ENCODE data around the gene CCL7.

CCL7 gene

DNA sequence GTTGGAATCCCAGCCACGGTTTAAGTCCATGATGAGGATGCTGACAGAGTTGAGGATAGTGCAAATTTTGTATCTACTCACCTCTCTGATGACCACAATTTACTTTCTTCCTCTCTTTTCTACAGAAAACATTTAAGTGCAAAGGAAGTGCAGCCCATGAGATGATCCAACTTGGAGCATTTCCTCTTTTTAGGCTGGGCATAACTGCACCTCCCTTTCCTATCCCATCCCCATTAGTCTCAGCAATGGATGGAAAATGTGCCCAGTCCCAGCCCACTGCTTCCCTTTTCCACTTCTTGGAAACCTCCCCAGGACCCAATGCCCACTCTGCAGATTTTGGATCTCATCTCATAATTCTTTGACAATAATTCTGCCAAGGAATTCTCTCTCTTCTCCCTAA is 32.6 kb downstream of the CCL7 start:
- Histone ChIP-seq H3K27me3 (no peaks in the 10 kb centered on the region), H4K20me1 (no peaks in the 10 kb centered on the region), H3K4me1 (peaks cover 9 to 93% (median 30%) of the 10 kb centered on the region in 10 experiments; a peak in 17 of 20 replicates), H3K9ac (no peak overlapping the region), H3K4me2 (peak overlapping the region in 4 of 11 experiments; percentile 27 to 83 (median 72); a peak in 7 of 22 replicates), H3K4me3 (no peak overlapping the region), H3K36me3 (no peaks in the 10 kb centered on the region), H3K27ac (no peak overlapping the region), H3K9me3 (replicated peaks in 1 of 11) (no peaks in the 10 kb centered on the region; a peak in 1 of 22 replicates)
- no peak for TF ChIP-seq Cebpa-rat (IDR thresholded peaks at IDR 0.05)

- peaks cover 9 to 100% (median 40%) of the 10 kb centered on the region in 10 experiments; a peak in 17 of 20 replicates for H3K4me1 ChIP-seq
- H3K4me2 ChIP-seq: peak overlapping the region in 3 of 11 experiments; percentile 70 to 83 (median 81); a peak in 3 of 22 replicates
- no peak for TF ChIP-seq Cebpa-rat (IDR thresholded peaks at IDR 0.05)
- no peak overlapping the region for H3K9ac ChIP-seq
- H3K27me3 ChIP-seq: no peaks in the 10 kb centered on the region
- no peaks in the 10 kb centered on the region for H4K20me1 ChIP-seq
- H3K36me3 ChIP-seq: no peaks in the 10 kb centered on the region
- no peak overlapping the region for H3K4me3 ChIP-seq
- H3K27ac ChIP-seq: no peak overlapping the region
- no peaks in the 10 kb centered on the region; a peak in 1 of 22 replicates for H3K9me3 ChIP-seq (replicated peaks in 1 of 11)
Observed at GRCh38 chr17:34303606-34304005, 33.6 kb downstream of the CCL7 start.

- H3K27ac ChIP-seq: peak overlapping the region in 5 of 11 experiments; percentile 6 to 75 (median 22); a peak in 5 of 22 replicates
- H4K20me1 ChIP-seq: no peaks in the 10 kb centered on the region
- no peak overlapping the region for H3K4me3 ChIP-seq
- TF ChIP-seq Cebpa-rat (IDR thresholded peaks at IDR 0.05): no peak
- H3K9me3 ChIP-seq (replicated peaks in 1 of 11): no peaks in the 10 kb centered on the region
- no peaks in the 10 kb centered on the region for H3K27me3 ChIP-seq
- H3K36me3 ChIP-seq: no peaks in the 10 kb centered on the region
- peaks cover 1 to 100% (median 37%) of the 10 kb centered on the region in 10 experiments; a peak in 16 of 20 replicates for H3K4me1 ChIP-seq
- peak overlapping the region in 3 of 11 experiments; percentile 77 to 83 (median 81); a peak in 5 of 22 replicates for H3K4me2 ChIP-seq
- no peak overlapping the region for H3K9ac ChIP-seq
Observed at GRCh38 chr17:34305061-34305460, 35.0 kb downstream of the CCL7 start.

DNA sequence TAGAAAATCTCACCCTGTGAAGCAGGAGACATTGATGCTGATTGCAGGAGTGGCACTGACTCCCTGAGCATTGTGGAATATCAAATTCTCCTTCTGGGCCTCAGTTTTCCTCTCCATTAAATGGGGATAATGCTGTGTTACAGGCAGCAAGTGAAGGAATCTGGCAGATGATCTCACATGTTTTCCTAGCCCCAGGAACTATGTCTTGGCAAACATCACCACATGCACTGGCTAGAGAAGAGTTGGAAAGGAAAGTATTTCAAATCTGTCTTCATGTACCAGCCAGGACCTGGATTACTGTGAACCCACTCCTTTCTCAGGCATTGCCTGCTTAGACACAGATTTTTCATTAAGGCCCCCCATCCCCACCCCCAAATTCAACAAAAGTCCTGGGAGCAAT is 35.6 kb downstream of the CCL7 start:
- H3K9me3 ChIP-seq (replicated peaks in 1 of 11): no peaks in the 10 kb centered on the region
- no peak overlapping the region for H3K9ac ChIP-seq
- no peaks in the 10 kb centered on the region for H3K27me3 ChIP-seq
- H4K20me1 ChIP-seq: no peaks in the 10 kb centered on the region
- peaks cover 0 to 98% (median 34%) of the 10 kb centered on the region in 10 experiments; a peak in 14 of 20 replicates for H3K4me1 ChIP-seq
- H3K4me2 ChIP-seq: peak overlapping the region in 4 of 11 experiments; percentile 71 to 83 (median 79); a peak in 7 of 22 replicates
- peak overlapping the region in 5 of 11 experiments; percentile 6 to 75 (median 62); a peak in 5 of 22 replicates for H3K27ac ChIP-seq
- no peak for TF ChIP-seq Cebpa-rat (IDR thresholded peaks at IDR 0.05)
- H3K36me3 ChIP-seq: no peaks in the 10 kb centered on the region
- H3K4me3 ChIP-seq: no peak overlapping the region

DNA sequence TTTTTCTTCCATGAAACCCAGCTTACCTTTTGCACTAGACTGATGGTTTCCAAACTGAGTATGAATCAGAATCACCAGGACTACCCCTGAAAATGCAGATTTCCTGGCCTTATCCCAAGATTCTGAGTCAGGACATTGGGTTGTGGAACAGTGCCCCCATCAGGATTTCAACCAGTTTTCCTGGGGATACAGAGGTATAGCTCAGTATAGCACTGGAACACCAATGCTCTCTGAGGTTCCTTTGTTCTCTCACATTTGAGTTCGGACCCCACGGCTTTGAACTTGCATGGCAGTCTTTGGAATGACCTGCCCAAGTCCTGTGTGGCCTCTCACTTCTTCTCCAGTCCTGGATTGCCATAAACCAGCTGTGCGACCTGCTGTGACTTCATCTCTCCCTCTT is 36.4 kb downstream of the CCL7 start:
- TF ChIP-seq Cebpa-rat (IDR thresholded peaks at IDR 0.05): no peak
- Histone ChIP-seq H3K9me3 (replicated peaks in 1 of 11) (no peaks in the 10 kb centered on the region), H3K27me3 (no peaks in the 10 kb centered on the region), H3K9ac (peak overlapping the region in 5 of 11 experiments; percentile 7 to 54 (median 45); a peak in 3 of 22 replicates), H3K4me3 (no peak overlapping the region), H4K20me1 (no peaks in the 10 kb centered on the region), H3K4me1 (peaks cover 0 to 98% (median 33%) of the 10 kb centered on the region in 10 experiments; a peak in 14 of 20 replicates), H3K27ac (peak overlapping the region in 10 of 11 experiments; percentile 4 to 75 (median 59); a peak in 18 of 22 replicates), H3K36me3 (no peaks in the 10 kb centered on the region), H3K4me2 (peak overlapping the region in 8 of 11 experiments; percentile 40 to 83 (median 70); a peak in 14 of 22 replicates)

DNA sequence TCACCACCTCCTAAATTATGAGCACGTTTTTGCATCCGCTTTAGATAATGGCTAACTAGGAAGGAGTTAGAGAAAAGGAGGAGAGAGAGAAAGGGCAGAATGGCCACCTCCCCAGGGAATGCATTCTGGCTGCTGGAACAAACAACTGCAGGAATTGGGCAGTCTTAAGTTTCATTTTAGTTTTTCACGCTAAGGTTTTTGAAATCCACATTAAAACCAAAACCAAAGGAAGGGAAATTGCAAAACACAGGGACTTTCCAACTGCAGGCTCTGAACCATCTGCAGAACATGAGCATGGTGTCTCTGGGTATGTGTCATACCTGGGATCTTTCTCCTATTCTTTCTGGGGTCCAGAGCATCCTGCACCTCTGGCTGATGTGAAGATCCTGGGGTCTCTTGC is 37.1 kb downstream of the CCL7 start:
- peak overlapping the region in 5 of 11 experiments; percentile 7 to 54 (median 45); a peak in 4 of 22 replicates for H3K9ac ChIP-seq
- peak in 4 of 11 experiments; percentile 28 to 67 (median 38); a peak in 4 of 22 replicates for TF ChIP-seq Cebpa-rat (IDR thresholded peaks at IDR 0.05)
- no peaks in the 10 kb centered on the region for H3K36me3 ChIP-seq
- peaks cover 0 to 96% (median 33%) of the 10 kb centered on the region in 10 experiments; a peak in 14 of 20 replicates for H3K4me1 ChIP-seq
- peak overlapping the region in 10 of 11 experiments; percentile 34 to 75 (median 59); a peak in 18 of 22 replicates for H3K27ac ChIP-seq
- no peaks in the 10 kb centered on the region for H3K9me3 ChIP-seq (replicated peaks in 1 of 11)
- peak overlapping the region; percentile 2 to 83 (median 67); a peak in 16 of 22 replicates for H3K4me2 ChIP-seq
- H3K27me3 ChIP-seq: no peaks in the 10 kb centered on the region
- no peaks in the 10 kb centered on the region for H4K20me1 ChIP-seq
- 0 out of 20 replicates have a peak overlapping the region, but pooled peaks of 1 of the 10 experiments have one; percentile 2 for H3K4me3 ChIP-seq

DNA sequence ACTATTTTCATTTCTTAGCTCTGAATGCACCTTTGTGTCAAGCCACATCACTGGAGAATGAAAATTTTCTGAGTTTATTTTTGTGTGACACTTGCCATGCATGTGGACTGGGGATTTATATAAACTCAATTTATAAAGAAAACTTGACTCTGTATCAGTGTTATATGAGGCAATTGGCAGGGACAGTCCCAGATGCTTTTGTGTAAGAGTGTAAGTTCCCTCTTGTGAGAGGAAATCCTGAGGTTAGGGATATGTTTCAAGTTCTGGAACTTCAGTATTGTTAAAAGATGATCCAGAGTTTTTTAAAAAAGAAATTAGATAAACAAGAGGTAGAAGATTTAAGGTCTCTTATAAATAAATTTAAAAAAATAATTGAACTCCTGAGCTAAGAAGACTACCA is 38.4 kb downstream of the CCL7 start:
- Histone ChIP-seq H3K9me3 (replicated peaks in 1 of 11) (no peaks in the 10 kb centered on the region), H3K4me1 (peaks cover 0 to 96% (median 33%) of the 10 kb centered on the region in 10 experiments; a peak in 14 of 20 replicates), H3K4me2 (peak overlapping the region in 7 of 11 experiments; percentile 58 to 83 (median 71); a peak in 13 of 22 replicates), H3K27ac (peak overlapping the region in 9 of 11 experiments; percentile 38 to 75 (median 56); a peak in 14 of 22 replicates), H4K20me1 (no peaks in the 10 kb centered on the region), H3K27me3 (no peaks in the 10 kb centered on the region), H3K4me3 (no peak overlapping the region), H3K9ac (peak overlapping the region in 3 of 11 experiments; percentile 46 to 54 (median 51); a peak in 5 of 22 replicates), H3K36me3 (no peaks in the 10 kb centered on the region)
- TF ChIP-seq Cebpa-rat (IDR thresholded peaks at IDR 0.05): no peak

- Histone ChIP-seq H3K27ac (0 out of 22 replicates have a peak overlapping the region, but pooled peaks of 1 of the 11 experiments have one; percentile 21), H3K36me3 (no peaks in the 10 kb centered on the region), H4K20me1 (no peaks in the 10 kb centered on the region), H3K9me3 (replicated peaks in 1 of 11) (no peaks in the 10 kb centered on the region), H3K9ac (no peak overlapping the region), H3K4me1 (peaks cover 0 to 95% (median 46%) of the 10 kb centered on the region in 10 experiments; a peak in 16 of 20 replicates), H3K4me2 (peak overlapping the region in 2 of 11 experiments; percentile 10 to 15; a peak in 2 of 22 replicates), H3K27me3 (no peaks in the 10 kb centered on the region), H3K4me3 (no peak overlapping the region)
- TF ChIP-seq Cebpa-rat (IDR thresholded peaks at IDR 0.05): no peak
Observed at GRCh38 chr17:34311291-34311690, 41.3 kb downstream of the CCL7 start.

GRCh38 chr17:34312080-34312479 is 42.1 kb downstream of the CCL7 start:
- Histone ChIP-seq H3K4me1 (peaks cover 0 to 93% (median 38%) of the 10 kb centered on the region in 10 experiments; a peak in 16 of 20 replicates), H4K20me1 (no peaks in the 10 kb centered on the region), H3K4me2 (peak overlapping the region in 2 of 11 experiments; percentile 81 to 89; a peak in 2 of 22 replicates), H3K9me3 (replicated peaks in 1 of 11) (no peaks in the 10 kb centered on the region), H3K36me3 (no peaks in the 10 kb centered on the region), H3K27me3 (no peaks in the 10 kb centered on the region), H3K9ac (no peak overlapping the region), H3K4me3 (no peak overlapping the region), H3K27ac (no peak overlapping the region; a peak in 1 of 22 replicates)
- TF ChIP-seq Cebpa-rat (IDR thresholded peaks at IDR 0.05): no peak

Data from BLaER1 treated with 17β-estradiol and CSF1 and Interleukin-3, amounts not matched to agents 10 nM and 100 nM (cell line).